SK-N-SH (cell line): ENCODE data around the gene DCDC1.

Experiments used
- CTCF ChIP-seq: fragments of 200-600 bp; sonication (generic); IDR thresholded peaks from 2 replicates; pipeline ENCODE4 v1.6.1; 2017; ENCODE audit warnings: antibody characterized with exemption, mild to moderate bottlenecking, moderate library complexity
- EP300 ChIP-seq, 2 experiments: IDR thresholded peaks; 2 replicates each; pipeline versions ENCODE4 v1.4.0 to v1.6.1; 2012; ENCODE audit warnings: borderline replicate concordance in 1 of 2, low read depth in 1 of 2, low read length in 1 of 2
- EZH2phosphoT487 ChIP-seq: fragments of 200-600 bp; sonication (generic); IDR thresholded peaks from 2 replicates; pipeline ENCODE4 v1.6.1; 2017; ENCODE audit warnings: low read depth, mixed run types, mild to moderate bottlenecking, antibody characterized with exemption, moderate library complexity, borderline replicate concordance
- GATA2 ChIP-seq: sonication (generic); formaldehyde crosslinking; IDR thresholded peaks from 2 replicates; pipeline ENCODE4 v1.5.0; 2020; ENCODE audit warnings: mild to moderate bottlenecking, missing genetic modification reagents
- POLR2AphosphoS5 ChIP-seq: IDR thresholded peaks from 2 replicates; pipeline ENCODE4 v1.6.1; 2012; ENCODE audit warnings: low read depth, low read length
- RAD21 ChIP-seq: IDR thresholded peaks from 2 replicates; pipeline ENCODE4 v1.6.1; 2012; ENCODE audit warnings: mild to moderate bottlenecking, low read length
- RCOR1 ChIP-seq: fragments of 150-350 bp; IDR thresholded peaks from 2 replicates; pipeline ENCODE4 v1.6.1; 2017; ENCODE audit warnings: antibody characterized with exemption, low read length
- RFX5 ChIP-seq: IDR thresholded peaks from 2 replicates; pipeline ENCODE4 v1.6.1; 2012; ENCODE audit warnings: mild to moderate bottlenecking, improper control_type of control experiment, low read length
- SIN3A ChIP-seq: IDR thresholded peaks from 2 replicates; pipeline ENCODE4 v1.6.1; 2012; ENCODE audit warnings: low read depth, mild to moderate bottlenecking, low read length, moderate library complexity, borderline replicate concordance
- TAF1 ChIP-seq: IDR thresholded peaks from 2 replicates; pipeline ENCODE4 v1.6.1; 2012; ENCODE audit warnings: low read depth, mild to moderate bottlenecking, low read length, moderate library complexity, borderline replicate concordance
- TEAD4 ChIP-seq: IDR thresholded peaks from 2 replicates; pipeline ENCODE4 v1.4.0; 2012; ENCODE audit warnings: mild to moderate bottlenecking, borderline replicate concordance; ENCODE audit not compliant: insufficient read depth
- USF1 ChIP-seq: IDR thresholded peaks from 2 replicates; pipeline ENCODE4 v1.4.0; 2012; ENCODE audit warnings: low read depth, borderline replicate concordance
- YY1 ChIP-seq: IDR thresholded peaks from 2 replicates; pipeline ENCODE4 v1.4.0; 2012; ENCODE audit warnings: low read depth, mild to moderate bottlenecking
- ZBTB33 ChIP-seq: IDR thresholded peaks from 2 replicates; pipeline ENCODE4 v1.4.0; 2012; ENCODE audit warnings: low read depth, borderline replicate concordance

- no peak for TF ChIP-seq CTCF
- TF ChIP-seq RCOR1 = no peak
- TF ChIP-seq EP300 (IDR thresholded peaks at IDR 0.05; ENCODE audit: borderline replicate concordance in 1 of 2, low read depth in 1 of 2, low read length in 1 of 2) = no peak
- TF ChIP-seq POLR2AphosphoS5 = no peak
- TF ChIP-seq RFX5 = no peak
- TF ChIP-seq USF1 = no peak
- TF ChIP-seq SIN3A = no peak
- no peak for TF ChIP-seq TAF1
- no peak for TF ChIP-seq YY1
- TF ChIP-seq RAD21 = no peak
- TF ChIP-seq TEAD4 = no peak
- no peak for TF ChIP-seq EZH2phosphoT487
- TF ChIP-seq GATA2 (CRISPR knock-in tag) = no peak
- TF ChIP-seq ZBTB33 = no peak
Observed at GRCh38 chr11:30908272-30908671, 461.3 kb downstream of the DCDC1 start.
